Measurements from ENCODE around the gene ZFP82.

- TF ChIP-seq CTCF (optimal IDR thresholded peaks at IDR 0.05 in 1 of 3, IDR thresholded peaks at IDR 0.05 in 1 of 3, conservative IDR thresholded peaks at IDR 0.05 in 1 of 3; ENCODE audit: extremely low read depth in 1 of 3, insufficient read depth in 2 of 3, low read length in 3 of 3) (no peak), EZH2 (IDR thresholded peaks at IDR 0.05; ENCODE audit: low read length) (no peak)
Observed at GRCh38 chr19:36398571-36398970, 19.9 kb downstream of the ZFP82 start.
